Measurements from ENCODE around the gene PRPF40B.

GRCh38 chr12:49603721-49604120, 19.6 kb upstream of the PRPF40B start:
- TF ChIP-seq CTCF (IDR thresholded peaks at IDR 0.05; ENCODE audit: low read length) (no peak), EZH2 (IDR thresholded peaks at IDR 0.05; ENCODE audit: borderline replicate concordance, low read length) (no peak)
